ENCODE data around the gene IPO9.
"Not testable (repeated sequence)": the region's sequence is repeated elsewhere in the genome, so short reads cannot be mapped to it uniquely, and the experiment has no call there.

The IPO9 gene

DNA sequence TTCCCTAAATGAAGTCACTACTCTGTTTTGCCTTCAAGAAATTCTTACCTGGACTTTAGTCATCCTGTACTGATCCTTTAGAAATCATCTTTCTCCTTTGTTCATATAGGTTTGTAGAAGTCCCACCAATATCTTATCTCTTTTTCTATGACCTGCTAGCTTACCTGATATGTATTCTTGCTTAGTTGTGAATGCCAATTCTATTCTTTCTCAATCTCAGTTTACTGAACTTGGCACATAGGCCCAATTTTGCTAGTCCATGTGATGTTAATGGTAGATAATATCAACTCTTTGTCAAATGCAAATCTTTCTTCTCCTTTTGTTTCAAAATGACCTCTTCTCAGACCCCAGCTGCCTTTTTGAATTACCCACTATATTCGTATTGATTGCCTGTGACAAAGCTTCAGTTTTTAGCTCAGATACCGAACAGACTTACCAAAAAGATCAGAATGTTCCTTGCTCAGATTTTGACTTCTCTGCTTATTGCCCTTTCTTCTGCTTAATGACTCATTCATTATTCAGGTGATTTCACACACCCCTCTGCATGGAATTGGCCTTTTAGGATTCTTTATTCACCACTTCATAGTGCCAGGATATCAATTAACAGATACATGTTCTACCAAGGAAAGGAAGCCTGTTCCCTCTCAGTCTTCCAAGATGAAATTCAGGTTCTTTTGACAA is 20.6 kb downstream of the IPO9 start:
- DNase-seq = no peak

GRCh38 chr1:201850053-201850397 is 21.1 kb downstream of the IPO9 start:
- DNase-seq = no peak

DNA sequence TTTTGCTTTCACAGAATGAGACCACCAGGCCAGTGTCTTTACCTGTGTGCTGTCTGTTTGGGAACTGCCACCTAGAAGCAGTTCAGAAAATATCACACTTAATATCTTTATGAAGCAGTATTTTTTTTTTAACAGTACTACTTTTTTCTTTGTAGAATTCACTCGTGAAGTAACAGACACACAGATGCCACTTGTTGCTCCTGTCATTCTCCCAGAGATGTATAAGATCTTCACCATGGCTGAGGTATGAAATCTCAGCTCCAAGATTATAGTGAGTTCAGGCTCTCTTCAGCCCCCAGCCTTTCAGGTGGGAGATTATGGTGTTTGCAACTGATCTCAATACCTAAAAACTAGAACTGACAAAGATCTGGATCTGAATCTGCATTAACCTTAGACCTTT is 23.0 kb downstream of the IPO9 start:
- no peak for DNase-seq

GRCh38 chr1:201856722-201857121 is 27.8 kb downstream of the IPO9 start:
- DNase-seq = not testable (repeated sequence)

DNA sequence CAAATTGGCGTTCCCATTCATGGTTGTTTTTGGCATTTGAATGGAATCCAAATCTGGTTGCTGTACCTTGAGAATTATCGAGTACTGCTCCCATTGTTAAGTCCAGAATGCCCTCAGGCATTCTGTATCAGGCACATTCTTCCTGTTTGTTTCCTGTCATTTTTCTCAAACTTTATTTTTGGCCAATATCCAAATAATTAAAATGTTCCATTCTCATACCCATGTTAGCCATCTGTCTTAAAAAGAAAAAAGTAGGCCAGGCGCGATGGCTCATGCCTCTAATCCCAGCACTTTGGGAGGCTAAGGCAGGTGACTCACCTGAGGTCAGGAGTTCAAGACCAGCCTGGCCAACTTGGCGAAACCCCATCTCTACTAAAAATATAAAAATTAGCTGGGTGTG is 30.5 kb downstream of the IPO9 start:
- no peak for DNase-seq

DNA sequence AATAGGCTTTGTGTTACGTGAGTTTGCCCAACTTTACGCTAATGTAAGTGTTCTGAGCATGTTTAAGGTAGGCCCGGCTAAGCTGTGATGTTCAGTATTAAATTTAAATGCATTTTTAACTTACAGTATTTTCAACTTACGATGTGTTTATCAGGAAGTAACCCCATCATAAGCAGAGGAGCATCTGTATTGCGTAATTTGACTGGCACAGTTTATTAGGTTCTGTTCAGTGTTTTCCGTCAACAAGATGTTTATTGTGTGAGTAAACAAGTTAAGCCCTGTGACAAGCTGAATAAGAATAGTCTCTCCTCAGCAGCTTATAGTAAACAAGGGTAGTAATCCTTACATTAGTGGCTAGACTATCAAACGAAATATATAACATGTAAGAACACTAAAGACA is 32.5 kb downstream of the IPO9 start:
- no peak for DNase-seq

GRCh38 chr1:201870397-201870796 is 41.4 kb downstream of the IPO9 start:
- DNase-seq = no peak

GRCh38 chr1:201874672-201875071 is 45.7 kb downstream of the IPO9 start:
- no peak for DNase-seq

GRCh38 chr1:201876148-201876818 is 47.3 kb downstream of the IPO9 start:
- DNase-seq = peak in 1 of 2 experiments; percentile 6

- DNase-seq = peak in 1 of 2 experiments; percentile 26
Measured at GRCh38 chr1:201877877-201878401, 49.0 kb downstream of the IPO9 start.

GRCh38 chr1:201880928-201881571 is 52.1 kb downstream of the IPO9 start:
- no peak for DNase-seq

GRCh38 chr1:201881617-201882016 is 52.7 kb downstream of the IPO9 start:
- no peak for DNase-seq

- DNase-seq = peak in 1 of 2 experiments; percentile 11
Measured at GRCh38 chr1:201882665-201883132, 53.7 kb downstream of the IPO9 start.

- DNase-seq = no peak
Measured at GRCh38 chr1:201883266-201883665, 54.3 kb downstream of the IPO9 start.

DNA sequence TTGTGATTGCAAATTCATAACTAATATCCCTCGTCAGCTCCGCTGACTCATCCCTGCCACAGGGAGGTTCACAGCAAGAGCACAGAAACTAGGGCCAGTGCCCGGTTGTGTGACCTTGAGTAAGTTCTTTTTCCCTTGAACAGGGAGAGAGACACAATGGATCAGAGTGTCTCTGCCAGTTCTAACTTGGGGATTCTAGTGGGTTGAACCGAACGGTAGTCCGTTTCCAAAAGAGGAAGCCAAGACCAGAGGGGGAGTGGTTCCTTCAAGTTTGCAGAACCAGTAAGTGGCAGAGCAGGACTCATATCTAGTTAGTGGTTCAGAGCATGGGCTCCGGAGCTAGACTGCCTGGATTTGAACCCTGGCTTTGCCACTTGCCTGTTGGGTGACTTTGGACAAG is 54.8 kb downstream of the IPO9 start:
- no peak for DNase-seq

DNA sequence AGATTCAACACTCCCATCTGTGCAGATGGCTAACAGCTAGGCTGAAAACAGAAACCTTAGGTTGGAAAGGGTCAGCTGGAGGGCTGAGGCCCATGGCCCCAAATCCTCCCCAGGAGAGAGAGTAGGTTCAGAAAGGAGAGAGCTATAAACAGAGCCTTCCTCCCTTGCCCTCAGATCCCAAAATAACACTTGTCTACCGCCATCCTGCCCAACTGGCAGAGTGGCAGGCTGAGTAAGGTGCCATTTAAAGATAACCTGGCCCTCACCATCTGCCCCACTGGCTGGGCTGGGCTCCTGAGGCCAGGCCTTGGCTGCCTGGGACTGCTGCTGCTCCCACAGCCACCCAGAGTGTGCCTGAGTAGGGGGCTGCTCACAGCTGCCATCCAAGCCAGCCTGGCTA is 55.5 kb downstream of the IPO9 start:
- DNase-seq = no peak

DNA sequence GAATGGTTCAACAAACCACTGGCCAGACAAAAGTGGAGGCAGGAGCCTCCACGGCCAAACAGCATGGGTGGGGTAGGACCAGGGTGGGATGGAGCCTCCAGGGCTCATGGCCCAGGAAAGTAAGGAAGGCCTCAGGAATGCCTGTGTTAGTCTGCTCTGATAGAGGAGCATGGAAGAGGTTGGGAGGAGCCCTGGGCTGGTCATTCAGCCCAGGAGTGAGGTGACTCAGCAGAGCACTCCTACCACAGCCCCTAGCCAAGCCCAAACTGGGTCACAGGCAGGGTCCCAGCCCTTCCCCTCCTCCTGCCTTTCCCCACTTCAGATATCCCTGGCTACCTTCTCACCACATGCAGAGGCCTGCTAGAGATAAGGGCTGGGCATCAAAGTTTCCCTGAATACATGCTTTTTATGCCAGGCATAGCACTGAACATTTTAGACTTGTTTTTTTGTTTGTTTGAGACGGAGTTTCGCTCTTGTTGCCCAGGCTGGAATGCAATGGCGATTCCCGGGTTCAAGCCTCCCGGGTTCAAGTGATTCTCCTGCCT is 56.6 kb downstream of the IPO9 start:
- no peak for DNase-seq

GRCh38 chr1:201886103-201886885 is 57.3 kb downstream of the IPO9 start:
- DNase-seq = no peak

GRCh38 chr1:201887116-201887866 is 58.3 kb downstream of the IPO9 start:
- no peak for DNase-seq

GRCh38 chr1:201888282-201889089 is 59.5 kb downstream of the IPO9 start, which contains the start of gene SHISA4:
TSS of gene SHISA4 (plus strand) at chr1:201888898. CDS start at chr1:201888995, 97 bp downstream.
- DNase-seq = peak; percentile 27 to 71

Measured in SW 1271 (cell line).